ENCODE data around the gene MAMDC4.
"Not testable (repeated sequence)": the region's sequence is repeated elsewhere in the genome, so short reads cannot be mapped to it uniquely, and the experiment has no call there.

The MAMDC4 gene

DNA sequence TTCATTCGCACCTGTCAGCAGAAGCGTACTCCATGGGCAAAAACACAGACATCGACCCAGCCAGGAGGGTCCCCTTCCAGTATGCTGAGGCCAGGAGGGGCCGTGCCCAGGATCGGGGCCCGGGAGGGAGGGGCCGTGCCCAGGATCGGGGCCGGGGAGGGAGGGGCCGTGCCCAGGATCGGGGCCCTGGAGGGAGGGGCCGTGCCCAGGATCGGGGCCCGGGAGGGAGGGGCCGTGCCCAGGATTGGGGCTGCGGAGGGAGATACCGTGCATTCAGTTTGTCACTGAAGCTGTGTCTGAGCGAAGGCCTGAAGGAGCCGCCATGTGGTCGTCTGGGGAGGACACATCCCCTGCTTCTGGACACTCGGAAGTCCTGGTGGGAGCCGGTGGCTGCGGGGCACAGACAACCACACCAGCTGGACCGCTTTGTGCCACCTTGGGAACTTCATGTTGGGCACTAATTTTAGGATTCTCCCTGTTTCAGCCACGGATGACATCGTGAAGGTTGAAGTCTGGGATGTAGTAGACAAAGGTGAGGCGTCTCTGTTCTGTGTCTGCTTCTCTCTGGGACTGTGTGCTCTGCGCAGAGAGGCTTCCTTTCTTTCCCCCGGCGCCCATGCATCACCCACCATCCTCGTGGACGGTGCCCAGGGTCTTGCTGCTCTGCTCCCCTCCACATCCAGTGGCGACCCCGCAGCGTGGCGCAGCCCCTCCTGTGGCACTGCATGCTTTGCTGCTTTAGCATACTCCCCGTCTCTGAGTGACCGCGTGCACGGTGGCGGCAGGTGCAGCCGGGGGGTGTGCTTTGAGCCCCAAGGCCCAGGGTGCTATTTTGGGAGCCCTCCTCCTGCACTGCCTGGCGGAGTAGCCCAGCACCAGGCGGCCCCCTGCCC, 26.6 kb upstream of the MAMDC4 start:
- no peak for DNase-seq

DNA sequence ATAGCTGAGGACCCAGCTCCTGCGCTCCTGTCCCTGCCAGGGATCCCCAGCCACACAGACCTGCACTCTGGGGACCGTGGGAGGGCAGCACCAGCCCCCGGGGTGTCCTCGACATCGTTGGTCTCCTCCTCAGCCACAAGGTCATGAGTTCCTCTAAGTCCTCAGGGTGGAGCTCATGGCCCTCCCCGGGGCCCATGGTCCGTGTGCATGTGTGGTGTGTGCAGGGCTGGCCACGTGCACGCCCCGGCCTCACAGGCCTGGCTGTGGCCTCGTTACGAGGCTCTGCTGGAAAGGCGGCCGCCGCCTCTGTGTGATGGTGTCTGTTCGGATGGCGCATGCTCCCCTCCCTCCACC, 26.0 kb upstream of the MAMDC4 start:
- DNase-seq: no peak

DNA sequence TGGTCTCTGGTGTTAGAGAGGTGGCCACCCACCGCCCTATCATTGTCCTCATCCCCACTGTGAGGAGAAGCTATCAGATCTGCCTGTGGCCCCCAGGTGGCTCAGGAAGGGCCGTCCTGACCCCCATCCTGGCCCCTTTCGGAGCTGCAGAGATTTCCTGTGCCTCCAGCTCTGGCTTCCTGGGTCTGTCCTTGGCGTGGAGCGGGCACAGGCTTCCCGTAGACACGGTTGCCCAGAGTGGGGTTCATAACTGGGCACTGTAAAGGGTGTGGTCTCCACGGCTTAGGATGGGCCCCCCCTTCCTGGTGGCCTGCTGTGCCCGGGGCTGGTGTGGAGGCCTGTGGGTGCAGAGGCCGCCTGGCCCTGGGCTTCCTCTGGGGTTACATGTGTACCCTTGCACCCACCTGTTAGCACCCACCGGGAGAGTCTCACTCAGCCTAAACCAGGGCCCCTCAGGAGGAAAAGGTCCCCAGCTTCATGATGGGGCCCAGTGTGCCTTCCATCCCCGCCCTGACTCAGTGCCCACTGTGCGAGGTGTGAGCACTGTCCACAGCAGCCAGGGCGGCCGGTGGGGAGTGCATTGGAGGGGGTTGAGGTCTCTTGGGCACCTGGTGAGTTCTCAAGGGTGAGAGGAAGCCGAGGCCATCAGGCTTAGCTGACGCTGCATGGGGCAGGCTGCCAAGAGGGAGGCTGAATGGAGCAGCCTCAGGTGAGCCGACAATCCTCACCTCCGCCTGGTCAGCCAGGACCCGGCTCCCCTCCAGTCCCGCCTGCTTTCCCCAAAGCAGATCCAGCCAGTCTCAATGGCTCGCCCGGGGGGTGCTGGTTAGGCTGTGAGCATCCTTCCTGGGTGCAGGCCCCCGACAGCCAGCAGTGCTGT, 25.2 kb upstream of the MAMDC4 start:
- DNase-seq: no peak

DNA sequence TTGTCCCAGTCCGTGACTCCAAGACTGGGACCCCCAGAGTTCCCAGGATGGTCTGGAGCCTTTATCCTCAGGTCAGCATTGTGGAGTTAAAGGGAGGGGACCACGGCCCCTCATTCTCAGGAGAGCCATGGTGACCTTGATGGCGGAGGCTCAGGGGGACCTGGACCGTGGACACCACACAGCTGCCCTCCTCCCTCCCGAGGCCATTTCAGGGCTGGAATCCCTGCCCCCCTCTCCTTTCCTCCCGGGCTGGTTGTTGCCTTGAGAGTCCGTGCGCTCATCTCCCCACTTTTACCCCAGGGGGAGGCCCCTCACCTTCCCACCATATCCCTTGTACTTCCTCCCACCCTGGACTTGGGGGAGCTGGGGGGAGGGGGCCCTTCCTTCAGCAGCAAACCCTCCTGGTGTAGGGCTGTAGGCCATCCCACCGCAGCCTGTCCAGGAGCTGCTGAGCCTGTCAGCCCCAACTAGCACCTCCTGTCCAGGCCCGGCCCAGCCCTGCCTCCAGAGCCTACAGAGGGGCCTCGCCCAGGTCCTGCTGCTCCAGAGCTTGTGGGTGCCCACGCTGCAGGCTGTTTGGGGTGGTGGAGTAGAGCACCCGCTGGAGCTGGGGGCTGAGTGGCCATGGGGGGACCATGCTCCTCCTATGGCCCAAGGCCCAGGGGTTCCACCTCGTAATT, 24.2 kb upstream of the MAMDC4 start:
- no peak for DNase-seq

- no peak for DNase-seq
Measured at GRCh38 chr9:136828474-136829140, 23.5 kb upstream of the MAMDC4 start.

- no peak for DNase-seq
Measured at GRCh38 chr9:136829412-136829811, 22.7 kb upstream of the MAMDC4 start.

- DNase-seq: no peak
Measured at GRCh38 chr9:136829981-136830885, 21.9 kb upstream of the MAMDC4 start.

GRCh38 chr9:136831002-136831719, 21.0 kb upstream of the MAMDC4 start:
- no peak for DNase-seq

DNA sequence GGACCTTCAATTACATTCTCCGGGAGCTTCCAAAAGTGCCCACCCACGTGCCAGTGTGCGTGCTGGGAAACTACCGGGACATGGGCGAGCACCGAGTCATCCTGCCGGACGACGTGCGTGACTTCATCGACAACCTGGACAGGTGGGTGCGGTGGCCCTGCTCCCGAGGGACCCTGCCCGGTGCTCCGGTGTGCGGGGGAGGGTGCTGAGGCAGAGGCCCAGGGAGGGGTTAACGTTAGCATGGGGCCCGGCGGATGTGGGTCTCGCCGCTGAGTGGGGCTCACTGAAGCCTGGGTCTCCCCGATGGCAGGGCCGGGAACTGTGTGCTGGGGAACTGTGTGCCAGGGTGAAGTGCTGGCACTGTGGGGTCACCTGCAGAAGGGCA, 20.4 kb upstream of the MAMDC4 start:
- no peak for DNase-seq

DNA sequence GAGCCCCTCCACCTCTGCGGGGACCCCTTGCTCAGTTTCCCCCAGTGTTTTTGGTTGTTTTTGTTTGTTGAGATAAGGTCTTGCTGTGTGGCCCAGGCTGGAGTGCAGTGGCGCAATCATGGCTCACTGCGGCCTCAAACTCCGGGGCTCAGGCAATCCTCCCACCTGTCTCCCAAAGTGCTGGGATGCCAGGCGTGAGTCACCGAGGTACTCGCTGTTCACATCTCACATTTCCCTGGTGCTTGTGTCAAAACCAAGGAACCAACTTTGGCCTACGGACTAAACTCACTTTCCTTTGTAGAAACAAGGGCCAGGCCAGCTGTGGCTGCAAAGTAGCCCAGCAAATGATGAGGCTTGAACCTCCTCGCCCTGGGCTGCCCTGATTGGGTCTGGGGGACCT, 19.6 kb upstream of the MAMDC4 start:
- DNase-seq: no peak

DNA sequence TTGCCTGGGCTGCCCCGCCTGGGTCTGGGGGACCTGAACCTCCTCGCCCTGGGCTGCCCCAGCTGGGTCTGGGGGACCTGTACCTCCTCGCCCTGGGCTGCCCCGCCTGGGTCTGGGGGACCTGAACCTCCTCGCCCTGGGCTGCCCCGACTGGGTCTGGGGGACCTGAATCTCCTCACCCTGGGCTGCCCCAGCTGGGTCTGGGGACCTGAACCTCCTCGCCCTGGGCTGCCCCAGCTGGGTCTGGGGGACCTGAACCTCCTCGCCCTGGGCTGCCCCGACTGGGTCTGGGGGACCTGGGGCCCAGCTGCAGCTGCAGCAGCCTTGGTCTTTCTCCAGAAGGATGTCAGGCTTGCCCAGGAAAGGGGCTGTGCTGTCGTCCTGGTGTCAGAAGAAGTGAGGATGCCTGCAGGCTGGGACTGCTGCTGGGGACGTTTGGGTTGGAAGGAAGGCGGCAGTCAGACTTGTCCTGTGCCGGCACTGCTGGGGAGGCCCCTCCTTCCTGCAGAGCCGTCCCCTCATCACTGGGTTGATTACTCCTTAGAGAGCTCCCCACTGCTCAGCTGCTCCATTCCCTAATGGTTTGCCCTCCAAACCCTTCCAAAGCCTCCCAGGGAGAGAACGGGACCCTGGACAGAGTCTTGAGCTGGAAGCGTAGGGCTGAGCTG, 18.6 kb upstream of the MAMDC4 start:
- DNase-seq: not testable (repeated sequence)

GRCh38 chr9:136835162-136835931, 16.8 kb upstream of the MAMDC4 start:
- no peak for DNase-seq

DNA sequence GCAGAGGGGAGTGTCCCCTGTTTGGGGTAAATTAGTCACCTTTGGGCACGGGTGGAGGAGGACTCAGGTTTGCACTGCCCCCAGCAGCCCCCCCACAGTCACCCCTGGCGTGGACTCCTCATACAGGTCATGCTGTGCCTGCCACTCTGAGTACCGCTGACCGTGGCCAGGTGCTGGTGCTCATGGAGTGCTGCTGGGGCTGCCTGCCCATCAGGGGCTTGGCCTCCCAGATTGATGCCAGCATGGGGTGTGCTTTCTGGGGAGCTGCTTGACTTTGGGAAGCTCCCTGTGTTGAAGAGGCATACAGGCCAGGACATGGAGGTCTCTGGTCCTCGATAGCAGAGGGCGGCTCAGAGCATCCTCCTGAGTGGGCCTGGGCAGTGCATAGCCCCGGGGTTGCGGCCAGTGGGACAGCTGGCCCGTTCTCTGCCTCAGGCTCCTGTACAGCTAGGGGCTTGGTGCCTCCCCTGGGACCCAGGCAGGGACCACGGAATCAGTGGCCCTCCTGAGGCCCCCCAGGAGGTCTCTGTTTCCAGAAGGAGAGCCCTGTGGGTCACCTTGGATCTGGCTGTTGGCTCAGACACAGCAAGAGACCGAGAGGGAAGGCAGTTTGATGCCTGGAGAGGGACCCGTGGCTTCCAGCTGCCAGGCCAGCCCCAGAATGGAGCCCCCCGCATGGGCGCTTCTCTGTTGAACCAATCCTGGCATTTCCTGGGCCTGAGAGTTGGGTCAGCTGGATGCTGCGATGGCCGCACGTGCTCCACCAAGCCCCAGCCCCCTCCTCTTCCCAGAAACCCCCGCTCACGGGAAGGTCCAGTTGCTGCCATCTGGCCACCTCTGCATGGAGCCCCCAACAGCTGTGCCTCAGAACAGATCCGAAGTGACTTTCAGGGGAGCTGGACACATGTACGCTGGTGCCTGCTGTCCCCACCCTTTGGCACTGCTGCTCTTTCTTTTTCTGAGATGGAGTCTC, 15.9 kb upstream of the MAMDC4 start:
- DNase-seq: no peak

- DNase-seq: no peak
Measured at GRCh38 chr9:136837146-136837855, 14.8 kb upstream of the MAMDC4 start.

- DNase-seq: not testable (repeated sequence)
Measured at GRCh38 chr9:136837856-136838277, 14.3 kb upstream of the MAMDC4 start.

DNA sequence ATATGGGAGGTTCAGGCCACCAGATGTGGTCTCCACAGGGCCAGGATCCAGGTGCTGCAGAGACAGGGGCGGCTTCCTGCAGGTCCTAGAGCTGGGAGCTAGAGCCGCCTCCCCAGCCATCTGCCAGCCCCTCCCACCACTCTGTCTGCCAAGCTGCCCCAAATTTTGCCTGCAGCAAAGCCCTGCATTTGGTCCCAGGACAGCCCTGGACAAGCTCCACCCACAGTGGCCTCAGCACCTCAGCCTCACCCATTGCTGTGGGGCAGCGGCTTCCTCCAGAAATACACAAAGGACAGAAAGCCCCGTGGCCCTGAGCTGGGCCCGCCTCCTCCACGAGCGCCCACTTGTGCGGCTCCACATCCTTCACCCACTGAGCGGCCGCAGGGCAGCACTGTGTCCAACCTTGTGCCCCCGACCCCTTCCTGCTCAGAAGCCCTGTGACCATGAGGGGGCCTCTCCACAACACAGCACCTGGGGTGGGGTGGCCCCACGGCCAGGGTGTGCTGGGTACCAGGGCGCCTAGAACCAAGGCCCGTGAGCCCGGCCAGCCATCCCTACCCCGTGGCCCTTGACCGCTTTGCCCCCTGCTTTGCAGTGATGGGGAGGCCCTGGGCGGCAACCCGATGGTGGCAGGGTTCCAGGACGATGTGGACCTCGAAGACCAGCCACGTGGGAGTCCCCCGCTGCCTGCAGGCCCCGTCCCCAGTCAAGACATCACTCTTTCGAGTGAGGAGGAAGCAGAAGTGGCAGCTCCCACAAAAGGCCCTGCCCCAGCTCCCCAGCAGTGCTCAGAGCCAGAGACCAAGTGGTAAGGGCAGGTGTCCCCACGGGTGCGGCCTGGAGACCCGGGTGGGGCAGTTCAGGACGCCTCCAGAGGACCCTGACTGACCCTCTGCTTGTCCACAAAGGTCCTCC, 13.6 kb upstream of the MAMDC4 start:
- DNase-seq: no peak
